ENCODE measurements around the gene NLN.

The NLN gene

DNA sequence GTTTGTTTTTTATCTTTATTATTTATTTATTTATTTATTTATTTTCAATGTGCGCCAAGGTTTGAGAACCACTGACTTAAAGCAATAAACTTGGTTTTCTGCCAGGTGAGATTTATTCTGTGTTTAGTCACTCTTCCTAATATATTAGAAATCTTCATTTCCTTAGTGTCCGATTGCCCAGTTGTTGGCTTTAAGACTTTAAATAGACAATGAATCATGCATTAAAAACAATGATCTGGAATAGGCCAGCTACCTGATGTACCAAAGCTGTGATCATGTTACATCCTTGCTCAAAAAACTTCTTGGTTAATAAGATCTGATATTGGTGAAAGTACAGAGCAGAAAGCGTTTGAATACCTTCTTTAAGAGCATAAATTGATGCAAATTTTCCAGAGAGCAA lies 152.2 kb downstream of the NLN start:
- DNase-seq (ENCODE audit: low spot score), result no peak
- TF ChIP-seq, protein P1, sequence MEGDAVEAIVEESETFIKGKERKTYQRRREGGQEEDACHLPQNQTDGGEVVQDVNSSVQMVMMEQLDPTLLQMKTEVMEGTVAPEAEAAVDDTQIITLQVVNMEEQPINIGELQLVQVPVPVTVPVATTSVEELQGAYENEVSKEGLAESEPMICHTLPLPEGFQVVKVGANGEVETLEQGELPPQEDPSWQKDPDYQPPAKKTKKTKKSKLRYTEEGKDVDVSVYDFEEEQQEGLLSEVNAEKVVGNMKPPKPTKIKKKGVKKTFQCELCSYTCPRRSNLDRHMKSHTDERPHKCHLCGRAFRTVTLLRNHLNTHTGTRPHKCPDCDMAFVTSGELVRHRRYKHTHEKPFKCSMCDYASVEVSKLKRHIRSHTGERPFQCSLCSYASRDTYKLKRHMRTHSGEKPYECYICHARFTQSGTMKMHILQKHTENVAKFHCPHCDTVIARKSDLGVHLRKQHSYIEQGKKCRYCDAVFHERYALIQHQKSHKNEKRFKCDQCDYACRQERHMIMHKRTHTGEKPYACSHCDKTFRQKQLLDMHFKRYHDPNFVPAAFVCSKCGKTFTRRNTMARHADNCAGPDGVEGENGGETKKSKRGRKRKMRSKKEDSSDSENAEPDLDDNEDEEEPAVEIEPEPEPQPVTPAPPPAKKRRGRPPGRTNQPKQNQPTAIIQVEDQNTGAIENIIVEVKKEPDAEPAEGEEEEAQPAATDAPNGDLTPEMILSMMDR (IDR thresholded peaks at IDR 0.05; ENCODE audit: extremely low read depth, missing control alignments), result no peak

DNA sequence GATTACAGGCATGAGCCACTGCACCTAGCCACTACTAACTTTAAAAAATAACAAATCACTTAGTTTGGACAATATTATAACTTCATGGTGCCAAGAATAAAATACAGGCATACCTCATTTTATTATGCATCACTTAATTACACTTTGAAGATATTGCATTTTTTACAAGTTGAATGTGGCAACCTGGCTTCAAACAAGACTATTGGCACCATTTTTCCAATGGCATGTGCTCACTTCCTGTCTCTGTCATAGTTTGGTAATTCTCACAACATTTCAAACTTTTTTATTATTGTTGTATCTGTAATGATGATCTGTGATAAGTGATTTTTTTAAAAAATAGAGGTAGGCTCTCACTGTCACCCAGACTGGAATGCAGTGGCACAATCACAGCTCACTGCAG lies 154.5 kb downstream of the NLN start:
- DNase-seq (ENCODE audit: low spot score), result no peak
- TF ChIP-seq, protein P1 (IDR thresholded peaks at IDR 0.05; ENCODE audit: extremely low read depth, missing control alignments), result no peak

DNA sequence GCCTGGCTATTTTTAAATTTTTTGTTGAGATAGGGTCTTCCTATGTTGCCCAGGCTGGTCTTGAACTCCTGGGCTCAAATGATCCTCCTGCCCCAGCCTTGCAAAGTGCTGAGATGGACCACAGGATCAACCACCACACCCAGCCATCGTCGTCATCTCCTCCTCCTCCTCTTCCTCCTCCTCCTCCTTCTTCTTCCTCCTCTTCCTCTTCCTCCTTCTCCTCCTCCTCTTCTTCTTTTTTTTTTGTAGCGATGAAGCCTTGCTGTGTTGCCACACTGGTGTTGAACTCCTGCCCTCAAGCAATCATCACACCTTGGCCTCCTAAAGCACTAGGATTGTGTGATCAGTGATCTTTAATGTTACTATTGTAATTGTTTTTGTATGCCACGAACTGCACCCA lies 155.0 kb downstream of the NLN start:
- no peak for DNase-seq (ENCODE audit: low spot score)
- TF ChIP-seq, protein P1 (IDR thresholded peaks at IDR 0.05; ENCODE audit: extremely low read depth, missing control alignments), result no peak

Measured in GM20000 (cell line).